HG03139 (cell line): ENCODE data around the gene LMNA.

Source experiments
- ATAC-seq: cut with Tn5 transposase; IDR thresholded peaks from one replicate; pipeline ENCODE4 v1.9.1; 2021; ENCODE audit not compliant: unreplicated experiment

LMNA gene

DNA sequence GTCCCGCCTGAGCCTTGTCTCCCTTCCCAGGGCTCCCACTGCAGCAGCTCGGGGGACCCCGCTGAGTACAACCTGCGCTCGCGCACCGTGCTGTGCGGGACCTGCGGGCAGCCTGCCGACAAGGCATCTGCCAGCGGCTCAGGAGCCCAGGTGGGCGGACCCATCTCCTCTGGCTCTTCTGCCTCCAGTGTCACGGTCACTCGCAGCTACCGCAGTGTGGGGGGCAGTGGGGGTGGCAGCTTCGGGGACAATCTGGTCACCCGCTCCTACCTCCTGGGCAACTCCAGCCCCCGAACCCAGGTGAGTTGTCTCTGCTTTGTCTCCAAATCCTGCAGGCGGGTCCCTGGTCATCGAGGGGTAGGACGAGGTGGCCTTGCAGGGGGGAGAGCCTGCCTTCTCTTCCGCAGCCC is 24.0 kb downstream of the LMNA start:
- no peak for ATAC-seq

DNA sequence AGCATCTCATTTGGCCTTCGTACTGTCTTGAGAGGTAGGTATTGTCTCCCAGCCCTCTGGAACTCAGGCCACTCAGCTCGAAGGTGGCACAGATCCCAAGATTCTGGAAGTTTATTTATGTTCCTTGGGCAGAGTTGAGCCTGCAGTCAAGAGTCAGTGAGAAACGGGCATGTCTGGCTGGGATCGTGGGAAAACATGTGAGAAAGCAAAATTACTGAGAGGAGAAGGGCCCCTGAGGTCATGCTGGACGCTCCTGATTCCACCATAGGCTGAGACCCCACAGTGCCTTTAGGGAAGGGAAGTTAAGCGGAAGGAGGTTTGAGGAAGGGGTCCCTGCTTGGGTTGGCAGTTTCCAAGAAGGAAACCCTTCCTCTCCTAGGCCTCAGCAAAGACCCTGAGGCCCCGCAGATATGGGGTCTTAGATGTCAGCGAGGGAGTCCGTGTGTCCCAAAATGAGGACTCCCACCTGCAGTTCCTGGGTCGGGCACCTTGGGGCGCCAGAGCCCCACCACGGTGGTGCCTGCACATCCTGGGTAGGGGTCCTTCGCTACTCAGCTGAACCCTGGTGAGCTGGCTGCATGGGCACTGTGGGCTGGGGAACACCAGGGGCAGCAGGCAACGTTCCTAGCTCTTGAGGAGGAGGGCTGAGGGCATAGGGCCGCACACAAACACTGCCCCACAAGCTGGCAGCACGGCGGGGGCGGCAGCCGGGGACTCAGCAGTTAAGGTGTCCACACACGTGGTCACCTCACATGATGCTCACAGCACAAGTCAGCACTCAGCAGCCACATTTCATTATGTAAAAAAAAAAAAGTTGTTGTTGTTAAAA is 26.6 kb downstream of the LMNA start:
- no peak for ATAC-seq

DNA sequence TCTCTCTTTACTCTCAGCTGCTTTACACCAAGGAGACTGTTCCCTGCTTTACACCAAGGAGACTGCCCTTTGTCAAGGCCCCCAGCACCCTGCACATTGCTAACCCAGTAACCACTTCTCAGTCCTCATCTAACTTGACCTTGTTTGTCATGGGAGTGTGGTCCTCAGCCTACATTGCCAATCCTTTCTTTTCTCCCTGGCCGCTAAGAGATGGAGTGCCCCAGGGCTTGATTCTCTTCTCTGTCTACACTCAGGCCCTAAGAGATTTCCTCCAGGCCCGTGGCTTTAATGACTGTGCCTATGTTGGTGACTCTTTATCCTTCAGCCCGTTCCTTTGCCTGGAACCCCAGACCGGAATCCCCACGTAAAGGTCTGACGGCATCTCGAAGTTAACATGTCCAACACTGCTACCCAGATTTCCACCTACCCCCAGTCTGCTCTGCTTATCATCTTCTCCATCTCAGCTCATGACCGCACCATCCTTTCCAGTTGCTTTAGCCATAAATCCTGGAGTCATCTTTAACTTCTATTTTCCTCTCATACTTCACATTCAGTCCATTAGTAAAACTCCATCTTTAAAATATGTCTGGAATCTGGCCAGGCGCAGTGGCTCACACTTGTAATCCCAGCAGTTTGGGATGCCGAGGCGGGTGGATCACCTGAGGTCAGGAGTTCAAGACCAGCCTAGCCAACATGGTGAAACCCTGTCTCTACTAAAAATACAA is 29.4 kb downstream of the LMNA start:
- ATAC-seq = no peak

DNA sequence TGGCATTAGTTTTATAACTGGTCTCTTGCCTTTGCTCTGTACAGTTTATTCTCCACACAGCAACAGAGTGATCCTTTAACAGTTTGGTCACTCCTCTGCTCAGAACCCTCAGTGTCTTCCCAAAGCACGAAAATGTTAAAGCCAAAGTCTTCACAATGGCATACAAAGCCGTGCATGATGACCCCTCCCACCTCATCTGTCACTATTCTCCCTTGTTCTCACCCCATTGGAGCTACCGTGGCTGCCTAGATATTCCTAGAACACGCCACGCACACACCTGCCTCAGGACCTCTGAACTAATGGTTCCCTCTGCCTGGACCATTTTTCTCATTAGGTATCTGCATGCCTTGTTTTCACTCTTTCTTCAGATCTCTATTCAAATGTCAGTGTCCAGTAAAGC is 30.2 kb downstream of the LMNA start:
- no peak for ATAC-seq

DNA sequence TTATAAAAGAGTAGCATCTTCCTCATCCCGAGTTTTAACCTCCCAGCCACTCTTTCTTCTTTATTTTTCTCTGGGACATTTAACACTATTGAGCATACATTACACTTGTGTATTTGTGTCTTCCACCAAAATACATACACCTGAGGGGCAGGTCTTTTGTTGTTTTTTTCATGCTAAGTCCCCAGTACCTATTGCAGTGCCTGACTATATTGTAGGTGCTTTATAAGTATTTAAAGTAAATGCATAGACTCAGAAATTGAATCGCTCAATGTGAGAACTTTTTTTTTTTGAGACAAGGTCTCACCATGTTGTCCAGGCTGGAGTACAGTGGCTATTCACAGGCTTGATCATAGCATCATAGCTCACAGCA is 31.1 kb downstream of the LMNA start:
- ATAC-seq = no peak

DNA sequence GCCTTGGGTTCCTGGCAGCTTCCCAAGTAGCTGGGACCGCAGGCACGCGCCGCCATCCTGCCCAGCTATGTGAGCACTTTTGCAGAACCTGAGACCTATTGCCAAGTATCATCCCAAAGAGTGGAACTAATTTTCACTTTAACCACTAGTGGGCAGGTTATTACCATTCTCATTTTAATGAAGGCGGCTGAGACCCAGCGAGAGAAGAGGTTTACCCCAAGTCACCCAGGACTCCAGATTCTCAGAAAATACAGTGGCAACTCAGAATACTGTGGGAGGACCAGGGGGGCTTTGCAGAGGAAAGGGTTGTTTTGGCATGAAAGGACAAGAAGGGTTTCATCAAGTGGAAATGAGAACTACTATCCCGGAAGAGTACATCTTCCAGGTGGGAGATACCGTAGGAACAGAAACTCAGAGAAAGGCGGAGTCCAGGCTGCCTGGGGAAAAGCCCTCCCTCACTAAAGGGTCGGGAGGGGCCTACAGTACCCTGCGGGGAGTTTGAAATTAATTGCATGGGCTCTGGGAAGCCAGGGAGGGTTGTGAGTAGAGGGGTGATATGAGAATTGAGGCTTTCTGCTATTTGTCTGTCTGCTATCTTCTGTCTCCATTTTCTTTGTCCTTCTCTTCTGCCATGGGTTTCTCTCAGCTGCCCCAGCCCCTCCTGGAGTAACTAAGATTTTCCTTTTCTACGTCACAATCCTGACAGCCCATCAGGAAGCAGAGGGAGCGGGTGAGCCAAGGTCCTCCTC is 31.7 kb downstream of the LMNA start:
- ATAC-seq = peak; percentile 33

DNA sequence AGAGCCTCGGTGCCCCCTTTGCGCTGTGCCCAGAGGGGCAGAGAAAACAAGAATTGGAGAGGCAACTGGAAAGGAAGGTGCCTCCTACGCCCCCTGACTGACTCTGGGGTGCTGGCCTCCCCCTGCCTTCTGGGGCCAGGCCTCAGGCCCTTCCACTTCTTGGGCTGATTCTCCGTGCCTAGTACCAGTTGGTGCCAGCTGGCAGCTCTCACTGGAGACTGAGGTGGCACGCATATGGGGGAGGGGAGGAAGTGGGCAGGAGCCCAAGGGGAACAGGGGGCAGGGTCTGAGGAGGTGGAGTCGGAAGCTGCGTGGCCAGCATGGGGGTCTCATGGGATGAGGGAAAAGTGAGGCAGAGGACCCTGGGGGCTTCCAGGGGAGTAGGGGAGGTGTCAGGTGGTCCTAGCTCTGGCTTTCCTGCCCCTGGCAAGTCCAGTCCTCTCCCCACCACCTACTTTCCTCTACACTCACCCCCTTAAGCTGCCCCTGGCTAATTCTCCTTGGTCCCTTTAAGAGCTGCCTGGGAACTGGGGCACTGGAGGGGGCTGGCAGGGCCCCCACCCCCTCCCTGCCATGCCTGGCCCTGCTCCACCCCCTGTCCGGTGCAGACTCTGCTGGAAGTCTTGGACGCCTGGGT is 32.4 kb downstream of the LMNA start:
- no peak for ATAC-seq

DNA sequence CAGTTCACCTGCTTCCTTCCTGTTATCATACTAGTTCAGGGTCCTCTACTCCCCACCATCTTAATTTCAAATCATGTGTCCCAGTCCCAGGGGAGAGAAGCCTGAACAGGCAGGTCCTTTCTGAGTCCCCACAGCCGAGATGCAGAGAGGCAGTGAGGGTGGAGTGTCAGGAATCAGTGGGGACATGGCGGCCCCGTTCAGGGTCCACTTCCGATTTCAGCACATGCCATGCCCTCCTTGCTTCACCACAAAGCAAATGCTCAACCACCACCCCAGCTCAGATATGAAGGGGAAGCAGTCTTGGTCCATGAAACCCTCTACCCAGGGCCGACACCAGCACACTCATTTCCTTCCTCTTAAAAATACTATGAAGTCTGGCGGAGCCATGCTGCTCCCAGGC is 33.7 kb downstream of the LMNA start:
- ATAC-seq = no peak

DNA sequence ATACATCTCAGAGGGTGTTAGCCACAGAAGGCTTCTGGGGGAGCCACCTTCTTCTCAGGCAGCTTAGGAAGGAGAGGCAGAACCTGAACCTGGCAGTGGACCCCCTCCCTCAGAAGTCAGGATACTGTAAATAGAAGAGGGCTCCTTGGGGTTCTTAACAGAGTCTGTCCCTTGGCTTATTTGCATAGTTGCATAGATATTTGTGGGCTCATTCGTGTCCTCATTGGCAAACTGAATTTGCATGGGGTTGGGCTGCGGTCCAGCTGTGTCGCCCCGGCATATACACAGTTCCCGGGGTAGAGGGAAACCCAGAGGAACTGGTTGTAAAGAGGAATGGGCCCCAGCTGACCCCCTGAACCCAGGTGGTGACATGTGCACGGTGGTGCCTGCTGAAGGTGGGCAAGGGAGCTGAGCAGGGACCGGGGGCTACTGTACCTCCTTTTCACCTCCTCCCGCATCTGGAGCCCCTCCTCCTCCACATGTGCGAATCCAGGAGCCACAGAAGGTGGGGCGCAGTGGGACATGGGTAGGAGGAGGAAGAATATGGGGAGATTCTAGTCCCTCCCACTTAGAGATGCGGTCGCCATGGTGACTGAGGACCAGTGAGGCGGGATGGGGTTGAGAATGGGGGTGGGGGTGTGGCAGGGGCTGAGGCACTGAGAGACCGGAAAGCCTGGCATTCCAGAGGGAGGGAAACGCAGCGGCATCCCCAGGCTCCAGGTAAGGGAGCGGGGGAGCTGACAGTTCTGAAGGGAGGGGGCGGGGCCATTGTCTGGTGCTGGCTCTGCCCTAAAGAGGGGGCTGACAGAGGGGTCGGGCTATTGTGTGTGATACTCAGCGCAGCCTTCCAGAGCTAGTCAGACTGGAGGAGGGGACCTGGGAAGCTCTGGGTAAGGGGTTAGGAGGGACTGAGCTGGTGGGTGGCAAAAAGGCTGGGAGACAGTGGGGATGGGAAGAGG is 35.1 kb downstream of the LMNA start:
- no peak for ATAC-seq

DNA sequence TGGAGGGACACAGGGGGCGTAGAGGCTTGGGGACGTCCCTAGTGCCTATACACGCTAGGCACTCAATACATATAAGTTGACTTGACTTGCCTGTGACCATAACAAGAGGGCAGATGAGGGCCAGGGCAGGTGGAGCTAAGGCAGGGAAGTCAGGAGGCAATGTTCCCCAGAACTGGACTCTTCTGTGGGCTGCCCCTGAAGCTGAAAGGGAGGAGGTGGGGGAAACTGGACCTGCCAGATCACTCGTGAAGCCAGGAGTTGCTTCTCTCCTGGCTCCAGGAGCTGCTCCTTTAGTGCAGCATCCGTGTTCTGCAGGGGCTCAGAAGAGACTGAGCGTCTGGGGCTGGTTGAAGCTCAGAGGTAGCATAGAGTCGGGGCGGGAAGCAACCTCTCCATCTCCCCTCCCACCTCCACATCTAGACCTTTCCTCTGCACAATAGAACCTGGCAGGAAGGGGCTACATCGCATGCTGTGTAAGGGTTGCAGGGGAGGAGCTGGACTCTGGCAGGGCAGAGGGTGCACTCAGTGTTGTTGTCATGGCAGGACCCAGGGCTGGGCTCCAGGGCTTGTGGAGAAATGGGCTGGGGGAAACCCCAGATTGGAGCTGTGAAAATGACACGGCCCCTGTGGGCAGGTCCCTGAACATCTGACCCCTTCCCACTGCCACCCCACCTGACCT is 36.0 kb downstream of the LMNA start:
- no peak for ATAC-seq

DNA sequence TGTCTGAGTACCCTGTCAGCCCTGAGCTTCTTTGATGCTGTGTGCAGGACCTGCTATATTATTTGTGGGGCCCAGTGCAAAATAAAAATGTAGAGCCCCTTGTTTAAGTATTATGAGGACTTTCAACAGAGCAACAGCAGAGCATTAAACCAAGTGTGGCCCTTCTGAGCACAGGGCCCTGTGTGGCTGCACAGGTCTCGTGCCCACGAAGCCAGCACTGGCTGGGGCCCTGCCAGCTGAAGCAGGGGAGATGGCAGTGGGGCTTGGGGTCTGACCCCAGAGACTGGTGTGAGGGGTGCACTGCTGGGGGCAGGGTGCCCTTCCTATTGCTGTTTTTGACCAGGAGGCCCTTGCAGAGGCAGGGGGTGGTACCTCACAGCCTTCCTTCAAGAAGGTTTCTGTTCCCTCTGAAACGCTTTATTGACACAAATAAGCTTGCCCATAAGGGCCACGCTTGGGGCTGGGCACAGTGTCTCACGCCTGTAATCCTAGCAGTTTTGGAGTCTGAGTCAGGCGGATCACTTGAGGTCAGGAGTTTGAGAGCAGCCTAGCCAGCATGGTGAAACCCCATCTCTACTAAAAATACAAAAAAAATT is 36.7 kb downstream of the LMNA start:
- no peak for ATAC-seq

DNA sequence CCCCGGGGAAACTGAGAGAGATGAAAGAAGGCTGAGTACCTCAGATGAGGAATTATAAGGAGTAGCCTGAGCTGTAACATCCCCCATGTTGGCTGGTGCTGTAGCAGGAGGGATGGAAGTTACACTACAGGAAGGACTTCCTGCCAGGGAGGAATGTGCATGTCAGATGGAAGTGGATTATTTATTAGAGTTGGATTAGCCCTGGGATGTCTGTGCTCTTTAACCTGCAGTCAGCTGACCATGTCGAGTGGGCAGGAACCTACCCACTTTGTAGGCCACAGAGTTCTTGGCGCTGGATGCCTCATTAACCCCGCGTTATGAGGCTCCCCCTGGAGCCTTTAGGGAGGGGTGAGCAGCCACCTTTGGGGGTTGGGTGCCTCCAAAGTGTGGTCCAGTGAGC is 38.1 kb downstream of the LMNA start:
- no peak for ATAC-seq

DNA sequence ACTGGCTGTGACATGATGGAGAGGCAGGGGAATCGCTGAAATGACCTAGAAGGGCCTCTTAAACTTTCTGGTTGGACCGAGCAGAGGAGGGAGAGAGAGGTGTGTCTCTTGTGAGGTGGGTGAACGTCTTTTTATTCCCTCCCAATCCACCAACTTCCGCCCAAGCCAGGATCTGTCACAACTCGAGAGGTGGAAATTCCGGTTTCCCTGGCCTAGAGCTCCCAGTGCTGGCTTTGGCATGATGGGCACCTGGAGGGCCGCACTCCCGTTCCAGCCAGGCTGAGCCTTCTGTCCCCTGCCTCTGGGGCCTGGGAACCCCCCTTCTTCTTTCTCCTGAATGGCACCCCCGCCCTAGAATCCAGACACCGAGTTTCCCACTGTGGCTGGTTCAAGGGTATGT is 38.9 kb downstream of the LMNA start, which contains the start of gene SEMA4A:
Gene SEMA4A (plus strand): TSS at position 224 of the 400 bp plus-strand sequence. CDS start 994 bp downstream, outside the sequence.
- no peak for ATAC-seq

DNA sequence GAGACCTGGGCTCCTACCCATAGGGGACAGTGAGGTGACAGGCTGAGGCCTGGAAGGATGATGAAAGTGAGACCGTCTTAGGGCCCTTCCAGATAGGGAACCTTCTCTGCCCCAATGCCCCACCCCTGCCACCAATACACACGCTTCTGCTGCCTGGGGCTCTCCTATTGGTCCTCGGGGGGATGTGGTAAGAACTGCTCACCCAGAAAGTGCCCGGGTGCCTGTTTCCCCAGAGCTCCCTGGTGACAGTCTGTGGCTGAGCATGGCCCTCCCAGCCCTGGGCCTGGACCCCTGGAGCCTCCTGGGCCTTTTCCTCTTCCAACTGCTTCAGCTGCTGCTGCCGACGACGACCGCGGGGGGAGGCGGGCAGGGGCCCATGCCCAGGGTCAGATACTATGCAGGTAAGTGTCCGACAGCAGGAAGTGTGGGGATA is 39.8 kb downstream of the LMNA start:
- no peak for ATAC-seq

DNA sequence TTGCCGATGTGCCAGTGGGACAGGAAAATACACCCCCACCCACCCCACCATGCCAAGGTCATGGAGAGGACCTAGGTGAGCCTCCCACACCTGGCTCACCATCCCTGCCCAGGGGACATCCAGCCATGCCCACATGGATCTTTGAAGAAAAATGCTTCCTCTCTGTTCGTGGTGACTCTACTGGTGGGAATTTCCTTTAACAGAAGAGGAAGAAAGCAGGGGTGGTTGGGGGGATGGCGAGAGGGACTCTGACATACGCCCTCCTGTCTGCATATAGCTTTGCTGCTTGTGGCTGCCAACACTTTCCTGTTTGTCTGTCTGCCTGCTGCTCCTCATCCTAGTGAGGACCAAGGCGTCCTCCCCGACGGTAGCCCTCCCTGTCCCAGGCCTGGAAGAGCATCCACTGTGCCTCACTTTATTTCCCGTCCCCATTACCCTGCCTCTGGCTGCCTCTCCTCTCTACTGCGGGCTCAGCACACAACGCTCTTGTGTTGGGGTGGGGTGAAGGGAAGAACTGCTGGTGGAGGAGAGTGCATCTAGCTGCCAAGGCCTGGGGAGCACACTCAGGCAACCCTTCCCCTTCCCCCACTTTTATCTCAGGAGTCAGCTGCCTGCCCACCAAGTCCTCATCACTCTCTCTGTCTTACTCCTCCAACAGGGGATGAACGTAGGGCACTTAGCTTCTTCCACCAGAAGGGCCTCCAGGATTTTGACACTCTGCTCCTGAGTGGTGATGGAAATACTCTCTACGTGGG is 41.4 kb downstream of the LMNA start:
- no peak for ATAC-seq

DNA sequence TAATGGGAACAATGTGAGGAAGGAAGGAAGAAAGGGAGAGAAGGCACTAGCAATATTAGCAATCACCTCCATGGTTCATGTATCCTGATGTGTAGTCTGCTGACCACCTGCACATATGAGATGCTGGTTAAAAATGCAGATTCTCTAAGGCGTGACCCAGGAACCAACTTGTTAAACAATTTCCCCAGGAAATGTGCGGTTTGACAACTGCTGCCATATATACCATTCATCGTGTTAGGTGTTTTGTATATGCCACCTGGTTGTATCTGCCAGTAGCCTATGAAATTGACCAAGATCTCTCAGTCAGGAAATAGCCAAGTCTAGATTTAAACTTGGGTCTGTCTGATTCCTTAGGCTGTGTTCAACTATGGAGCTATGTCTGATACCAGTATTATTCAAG is 43.0 kb downstream of the LMNA start:
- no peak for ATAC-seq

DNA sequence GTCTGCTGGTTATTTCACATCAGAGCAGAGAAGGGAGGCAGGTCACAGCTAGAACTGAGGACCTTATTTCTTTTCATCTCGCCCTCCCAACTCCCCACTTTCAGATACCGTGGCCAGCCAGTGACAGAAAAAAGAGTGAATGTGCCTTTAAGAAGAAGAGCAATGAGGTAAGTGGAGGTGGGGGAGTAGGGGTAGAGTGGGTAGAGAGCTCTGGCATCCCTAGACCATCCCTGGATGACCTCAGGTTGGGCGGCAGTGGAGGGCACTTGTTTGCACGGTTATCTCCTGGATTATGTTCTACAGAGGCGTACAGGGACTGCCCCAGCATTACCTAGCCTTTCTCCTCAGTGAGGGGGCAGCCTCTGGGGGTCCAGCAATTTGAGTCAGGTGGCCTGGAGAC is 43.5 kb downstream of the LMNA start:
- ATAC-seq = no peak

DNA sequence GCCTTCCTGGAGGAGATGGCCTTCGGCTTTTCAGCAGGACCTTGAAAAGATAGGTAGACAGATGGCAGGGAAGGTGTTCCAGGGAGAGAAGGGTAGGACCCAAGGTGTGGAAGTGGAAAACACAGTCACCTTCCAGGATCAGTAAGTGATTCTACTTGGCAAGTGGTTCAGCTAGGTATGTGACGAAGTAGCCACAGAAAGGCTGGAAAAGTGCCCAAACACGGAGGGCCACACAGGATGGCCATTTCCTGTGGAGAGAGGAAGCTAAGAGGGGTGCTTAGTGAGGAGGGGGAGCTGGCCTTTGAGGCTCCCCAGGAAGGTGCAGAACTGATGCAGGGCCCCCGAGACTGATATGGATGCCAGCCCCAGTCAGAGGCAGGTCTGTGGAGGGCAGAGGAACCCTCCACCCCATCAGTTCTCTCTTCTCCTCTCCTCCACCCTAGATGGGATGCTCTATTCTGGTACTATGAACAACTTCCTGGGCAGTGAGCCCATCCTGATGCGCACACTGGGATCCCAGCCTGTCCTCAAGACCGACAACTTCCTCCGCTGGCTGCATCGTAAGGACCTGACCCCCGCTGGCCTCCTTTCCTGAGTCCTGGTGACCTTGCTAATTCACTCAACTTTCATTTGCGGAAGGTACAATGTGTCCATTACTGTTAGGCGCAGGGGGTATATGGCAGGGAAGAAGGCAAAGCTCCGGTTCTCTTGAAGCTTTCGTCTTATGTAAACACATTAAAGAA is 45.7 kb downstream of the LMNA start:
- no peak for ATAC-seq
